GM12878 (cell line): ENCODE measurements around the gene PGF. TPM values are rescaled to one million over a fixed set of nuclear protein-coding genes. Genes with fewer than 3 reads are reported as not detected.

Experiments used
- CHD4 ChIP-seq: fragments of 200-600 bp; sonication (generic); IDR thresholded peaks from 2 replicates; pipeline ENCODE4 v1.6.1; 2016; ENCODE audit warnings: mild to moderate bottlenecking
- FOXM1 ChIP-seq: IDR thresholded peaks from 2 replicates; pipeline ENCODE4 v1.6.1; 2012; ENCODE audit warnings: low read depth, mild to moderate bottlenecking, inconsistent platforms, low read length, moderate library complexity
- MTA2 ChIP-seq: fragments of 450-650 bp; IDR thresholded peaks from 2 replicates; pipeline ENCODE4 v1.6.1; 2016; ENCODE audit warnings: low read depth, mild to moderate bottlenecking, moderate library complexity
- NRF1 ChIP-seq: conservative IDR thresholded peaks from 2 replicates; pipeline ENCODE4 v1.6.1; 2011; ENCODE audit warnings: mild to moderate bottlenecking, low read depth, low read length, improper control_type of control experiment
- PML ChIP-seq: IDR thresholded peaks from 2 replicates; pipeline ENCODE4 v1.6.1; 2012; ENCODE audit warnings: low read length, inconsistent platforms
- RAD21 ChIP-seq: IDR thresholded peaks from 2 replicates; pipeline ENCODE4 v1.6.1; 2011; ENCODE audit warnings: mild to moderate bottlenecking, low read depth, low read length, moderate library complexity; ENCODE audit not compliant: insufficient read depth
- SP1 ChIP-seq: IDR thresholded peaks from one replicate; pipeline ENCODE4 v1.6.1; 2011; ENCODE audit warnings: low read depth, low read length
- ZBTB40 ChIP-seq: fragments of 450-650 bp; IDR thresholded peaks from 2 replicates; pipeline ENCODE4 v1.6.1; 2016; ENCODE audit warnings: mild to moderate bottlenecking, moderate library complexity, borderline replicate concordance
- ZNF274 ChIP-seq: IDR thresholded peaks from one replicate; pipeline ENCODE4 v1.8.0; 2011; ENCODE audit not compliant: insufficient read length, insufficient read depth
- polyA plus RNA-seq, 11 experiments: library from polyadenylated mRNA; depleted of rRNA in 4 of 11; unstranded in 6 of 11; stranded (reverse) in 5 of 11; fragments of >200 nt; fragmentation: Nextera tagmentation in 4 of 11; fragmentation: Illumina TruSeq in 1 of 11; extraction: Ambion mirVana in 4 of 11; extraction: Trizol in 1 of 11; gene quantifications; 1 replicate in 1 of 11; 2 replicates in 10 of 11; pipeline versions ENCODE4 v1.2.1 to v1.2.3, GENCODE V29; 2011 to 2016; ENCODE audit warnings: inconsistent platforms in 2 of 11, missing spikeins in 2 of 11, low read depth in 1 of 11
- total RNA-seq, 4 experiments: library from RNA; depleted of rRNA in 3 of 4; stranded (reverse); fragments of >200 nt in 3 of 4; fragmentation: Illumina TruSeq in 1 of 4; extraction: Trizol in 1 of 4; gene quantifications; 2 replicates each; pipeline versions ENCODE4 v1.2.1 to v1.2.3, GENCODE V29; 2013 to 2021

The PGF gene
- total and polyA plus RNA-seq, 10 of the 15 experiments (the other 5 are each of a cell fraction or from before 2014, with no cell fraction given): 0.11 to 5.5 (median 0.63) TPM

GRCh38 chr14:74907744-74908143 is 47.7 kb downstream of the PGF start (continued):
- TF ChIP-seq ZBTB40 (no peak), NRF1 (no peak), CHD4 (no peak), ZNF274 (no peak), PML (no peak), SP1 (no peak), FOXM1 (no peak), MTA2 (no peak), RAD21 (no peak)
